NCI-H226 (cell line): ENCODE measurements around the gene EXOSC7.
A peak's percentile ranks its signal among the peaks of the same experiment; 100 is the strongest.

Experiments
- DNase-seq: peaks from one replicate; pipeline ENCODE4 v3.0.0-alpha.2; 2015

Gene EXOSC7

DNA sequence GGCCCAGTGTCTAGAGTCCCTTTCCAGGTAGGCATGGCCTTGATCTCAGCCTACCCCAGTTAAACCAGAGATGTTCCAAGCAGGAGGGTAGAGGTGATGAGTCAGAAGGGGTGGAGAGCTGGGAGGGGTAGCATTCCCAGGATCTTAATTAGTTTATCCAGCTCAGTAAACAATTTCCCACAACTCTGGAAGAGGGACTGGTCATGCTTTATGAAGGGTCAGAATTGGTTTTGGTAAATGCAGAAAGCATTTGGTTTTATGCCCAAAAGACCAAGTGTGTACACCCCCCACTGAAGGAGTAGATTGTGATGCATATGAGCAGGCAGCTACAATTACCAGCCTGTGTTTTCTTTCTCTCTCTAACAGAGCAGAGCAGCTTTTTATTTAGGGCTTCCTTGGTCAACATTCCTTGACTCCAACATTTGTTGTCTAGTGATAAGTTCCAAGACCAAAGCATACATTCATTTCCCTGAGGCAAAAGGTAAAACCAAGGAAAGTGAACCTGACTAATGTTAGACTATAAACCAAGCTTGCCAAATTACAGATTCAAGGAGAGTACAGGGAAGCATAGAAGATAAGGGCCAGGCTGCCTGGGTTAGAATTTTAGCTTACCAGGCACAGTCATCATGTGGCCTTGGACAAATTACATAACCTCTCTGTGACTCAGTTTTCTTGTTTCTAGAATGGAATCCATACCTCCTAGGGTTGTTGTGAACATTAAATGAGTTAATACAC lies 17.6 kb downstream of the EXOSC7 start:
- DNase-seq, result peak; percentile 80

DNA sequence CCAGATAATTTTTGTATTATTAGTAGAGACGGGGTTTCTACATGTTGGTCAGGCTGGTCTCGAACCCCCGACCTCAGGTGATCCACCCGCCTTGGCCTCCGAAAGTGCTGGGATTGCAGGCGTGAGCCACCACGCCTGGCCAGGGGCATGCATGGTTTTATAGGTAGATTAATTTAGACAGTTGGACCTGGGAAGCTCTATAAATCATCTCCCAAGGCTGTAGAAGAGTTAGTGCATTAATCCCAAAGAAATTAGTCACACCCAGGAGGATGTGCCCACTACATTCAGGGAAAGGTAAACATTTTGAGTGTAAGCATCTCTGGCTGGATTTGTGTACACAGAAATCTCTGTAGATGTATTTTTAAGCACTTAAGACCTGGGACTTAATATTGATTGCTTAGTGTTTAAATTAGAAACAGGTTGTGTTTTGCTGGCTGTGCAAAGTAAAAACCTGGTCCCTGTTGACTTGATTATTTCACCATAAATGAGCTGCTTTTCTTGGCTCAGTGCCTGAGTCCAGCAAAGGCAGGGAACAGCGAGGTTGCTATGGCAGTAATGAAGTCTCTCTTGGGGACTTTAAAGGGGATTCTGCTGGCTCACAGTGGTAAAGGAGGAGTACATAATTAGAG lies 19.2 kb downstream of the EXOSC7 start:
- no peak for DNase-seq

DNA sequence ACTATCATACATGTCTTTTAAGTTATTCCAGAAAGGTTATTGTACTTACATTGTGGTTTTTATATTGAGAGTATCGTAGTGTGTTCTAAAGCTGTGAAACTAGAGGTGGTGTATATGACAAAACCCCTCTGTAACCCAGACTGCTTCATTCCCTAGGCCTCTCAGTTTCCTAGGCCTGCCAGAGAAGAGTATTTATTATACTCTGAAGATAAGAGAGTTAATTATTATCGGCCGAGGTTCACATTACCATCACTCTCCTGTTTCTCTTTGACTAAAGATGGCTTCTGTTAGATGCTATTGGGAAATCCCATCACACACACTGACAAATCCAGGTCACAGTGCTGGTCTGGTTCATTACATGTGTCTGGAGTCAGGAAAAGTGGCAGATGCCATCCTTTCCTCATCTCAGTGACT lies 20.5 kb downstream of the EXOSC7 start:
- DNase-seq, result no peak

DNA sequence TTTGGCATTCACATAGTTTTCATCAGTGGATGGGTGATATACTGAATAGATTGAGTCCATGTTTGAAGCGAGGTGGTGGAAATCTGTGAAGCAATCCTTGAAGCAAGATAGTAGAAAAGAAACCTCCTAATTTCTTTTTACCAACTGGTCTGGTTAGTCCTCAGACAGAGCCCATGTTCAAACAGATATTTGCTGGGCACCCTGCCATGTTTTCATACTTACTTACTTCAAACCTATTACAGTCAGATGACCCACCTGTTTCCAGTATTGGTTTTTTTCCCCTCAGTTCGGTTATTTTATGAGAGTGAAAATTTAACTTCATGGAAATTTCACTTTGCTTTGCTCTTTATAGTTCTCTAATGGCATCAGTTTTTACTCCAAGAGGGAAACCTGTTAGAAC lies 23.7 kb downstream of the EXOSC7 start:
- no peak for DNase-seq

DNA sequence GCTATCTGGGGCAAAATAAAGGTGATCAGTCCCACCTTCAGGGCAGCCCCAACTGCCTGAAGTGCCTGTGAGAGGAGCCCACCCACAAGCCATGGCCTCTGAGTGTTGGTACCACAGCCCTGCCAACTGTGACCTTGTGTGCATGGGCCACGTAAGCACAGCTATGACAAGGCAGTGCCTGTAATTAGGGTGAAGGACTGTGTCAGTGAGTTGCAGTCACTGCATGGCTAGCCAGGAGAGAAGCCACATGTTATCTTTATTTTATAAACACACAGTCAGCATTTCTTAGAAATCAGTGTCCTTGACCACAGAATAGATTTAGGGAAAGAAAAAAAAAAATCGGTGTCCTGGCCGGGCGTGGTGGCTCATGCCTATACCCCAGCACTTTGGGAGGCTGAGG lies 24.8 kb downstream of the EXOSC7 start:
- DNase-seq, result no peak

DNA sequence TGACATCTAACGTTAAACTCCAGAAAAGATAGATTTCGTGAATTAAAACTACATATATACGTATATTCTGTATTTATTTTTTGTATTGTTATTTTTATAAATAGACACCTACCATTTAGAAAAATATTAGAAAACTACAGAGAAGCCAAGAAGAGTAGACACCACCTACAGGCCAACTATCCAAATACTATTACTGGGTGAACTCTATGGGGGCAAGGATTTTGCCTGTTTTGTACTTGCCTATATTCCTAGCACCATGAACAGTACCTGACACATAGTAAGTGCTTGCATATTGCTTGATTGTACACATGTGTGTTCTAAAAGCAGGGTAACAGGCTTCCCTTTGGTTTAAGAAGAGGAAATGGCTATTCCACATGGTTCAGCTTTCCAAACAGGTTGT lies 25.7 kb downstream of the EXOSC7 start:
- no peak for DNase-seq

DNA sequence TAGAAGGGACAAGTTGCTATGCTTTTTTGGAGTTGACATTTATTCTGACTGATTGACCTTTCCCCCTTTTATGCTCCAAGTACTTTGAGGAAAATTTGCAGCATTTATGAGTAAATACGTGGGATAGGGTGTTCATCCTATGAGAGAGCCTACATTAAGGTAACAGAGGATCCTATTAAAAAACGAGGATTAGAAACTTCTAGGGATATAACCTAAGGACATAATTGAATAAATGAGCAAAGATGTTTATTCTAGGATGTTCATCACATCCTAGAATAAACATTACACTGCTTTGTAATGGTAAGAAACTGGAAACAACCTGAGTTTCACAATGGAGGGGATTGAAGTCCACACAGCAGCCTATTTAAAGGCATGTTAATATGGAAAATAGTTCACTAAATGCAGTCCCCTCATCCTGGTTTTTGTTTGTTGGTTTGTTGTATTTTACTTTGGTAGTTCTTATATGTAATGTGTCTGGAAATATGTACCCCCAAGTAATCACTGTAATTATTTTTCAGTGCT lies 26.2 kb downstream of the EXOSC7 start:
- no peak for DNase-seq

DNA sequence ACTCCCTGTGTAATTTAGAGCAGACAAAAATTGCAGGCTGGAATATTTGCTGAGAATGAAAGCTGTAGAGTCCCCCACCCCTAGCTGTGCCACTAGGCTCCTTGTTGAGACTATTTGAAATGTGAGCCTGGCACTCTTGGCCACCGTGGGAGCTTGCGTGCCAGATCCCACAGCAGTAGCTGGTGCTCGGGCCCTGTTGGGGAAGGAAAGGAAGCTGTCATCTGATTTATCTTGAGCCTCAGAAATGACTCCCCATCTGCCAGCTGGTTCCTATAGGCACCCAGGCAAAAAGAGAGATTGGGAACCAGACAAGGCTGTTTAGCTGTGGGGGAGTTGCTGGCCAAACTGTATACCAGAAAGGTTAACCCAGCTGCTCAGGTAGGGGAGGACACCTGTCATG lies 26.7 kb downstream of the EXOSC7 start:
- DNase-seq, result no peak

DNA sequence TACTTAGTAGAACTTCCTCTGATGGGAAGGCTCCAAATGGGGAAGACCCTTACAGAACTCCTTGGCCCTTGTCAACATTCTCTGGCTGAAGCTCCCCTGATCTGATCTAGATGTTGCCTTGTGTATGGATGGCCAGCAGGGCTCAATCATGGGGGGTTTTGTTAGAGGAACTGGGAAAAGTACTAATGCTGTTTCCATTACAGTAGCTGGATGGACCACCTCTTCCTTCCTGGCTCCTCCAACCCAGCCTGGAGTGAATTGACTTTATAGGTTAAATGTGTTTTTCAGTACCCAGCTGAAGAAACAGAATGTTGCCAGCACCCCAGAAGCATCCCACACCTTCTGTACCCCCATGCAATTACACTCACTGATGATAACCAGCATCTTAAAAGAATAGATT lies 27.4 kb downstream of the EXOSC7 start:
- DNase-seq, result no peak

DNA sequence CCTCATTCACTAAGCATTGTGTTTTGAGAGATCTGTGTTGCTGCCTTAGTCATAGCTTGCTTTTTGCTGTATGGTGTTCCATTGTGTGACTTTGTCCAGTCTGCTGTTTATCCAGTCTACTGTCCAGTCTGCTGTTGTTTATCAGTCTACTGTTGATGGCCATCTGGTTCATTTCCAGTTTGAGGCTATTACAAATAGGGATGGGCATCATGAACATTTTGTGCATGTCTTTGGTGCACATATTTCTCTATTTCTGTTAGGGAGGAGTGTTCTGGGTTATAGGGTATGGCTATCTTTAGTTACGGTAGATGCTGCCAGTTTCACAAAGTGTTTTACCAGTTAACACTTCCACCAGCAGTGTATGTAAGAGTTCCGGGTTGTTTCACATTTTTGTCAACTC lies 27.8 kb downstream of the EXOSC7 start:
- DNase-seq, result no peak

DNA sequence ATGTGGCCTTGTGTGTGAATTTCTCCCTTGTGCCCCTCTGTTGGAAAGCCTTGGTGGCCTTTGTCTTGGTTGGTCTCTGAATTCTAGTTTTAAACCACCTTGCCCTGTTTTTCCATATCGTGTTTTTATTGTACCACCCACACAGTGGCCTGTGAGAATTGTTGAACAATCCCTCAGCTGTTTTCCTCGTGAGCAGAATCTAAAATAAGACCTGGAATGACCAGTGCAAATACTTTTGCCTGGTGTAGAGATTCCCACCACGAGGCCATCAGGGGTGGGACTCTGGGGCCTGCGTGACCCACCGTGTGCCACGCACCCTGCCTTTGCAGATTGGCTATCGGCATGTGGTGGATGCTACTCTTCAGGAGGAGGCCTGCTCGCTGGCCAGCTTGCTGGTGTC lies 31.0 kb downstream of the EXOSC7 start:
- no peak for DNase-seq

DNA sequence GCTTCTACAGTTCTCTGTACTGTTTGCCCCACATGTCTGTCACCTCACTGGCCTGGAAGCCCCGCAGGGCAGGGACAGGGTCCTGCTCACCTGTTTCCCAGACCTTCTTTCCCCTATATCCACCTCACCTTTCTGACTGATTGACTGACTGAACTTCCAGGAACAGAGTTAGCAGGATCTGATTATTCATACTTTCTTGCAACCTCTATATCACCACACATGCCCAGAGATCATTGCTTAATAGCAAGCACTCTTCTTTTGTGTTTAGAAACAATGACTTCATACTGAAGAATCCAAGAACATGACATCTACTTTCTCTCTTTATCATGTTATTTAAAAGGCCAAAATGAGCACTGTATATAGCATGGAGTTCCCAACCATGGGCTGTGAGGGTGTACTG lies 32.1 kb downstream of the EXOSC7 start:
- DNase-seq, result peak; percentile 50

DNA sequence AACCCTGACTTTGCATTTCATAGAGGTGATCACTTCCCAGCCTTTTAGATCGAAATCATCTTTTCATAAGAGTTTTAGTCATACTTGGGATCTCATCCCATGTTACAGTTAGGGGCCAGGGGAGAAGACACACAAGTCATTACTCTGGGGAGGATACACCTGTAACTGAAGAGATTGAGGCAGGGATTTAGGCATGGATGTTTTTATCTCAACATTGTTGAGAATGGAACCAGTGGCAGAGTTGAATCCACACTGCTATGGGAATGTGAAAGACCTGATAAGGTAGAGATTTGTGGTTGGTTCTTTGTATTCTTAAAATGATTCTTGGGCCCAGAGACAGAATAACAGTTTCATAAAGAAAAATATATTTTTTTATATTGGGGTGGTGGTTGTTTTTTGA lies 33.8 kb downstream of the EXOSC7 start:
- DNase-seq, result no peak

DNA sequence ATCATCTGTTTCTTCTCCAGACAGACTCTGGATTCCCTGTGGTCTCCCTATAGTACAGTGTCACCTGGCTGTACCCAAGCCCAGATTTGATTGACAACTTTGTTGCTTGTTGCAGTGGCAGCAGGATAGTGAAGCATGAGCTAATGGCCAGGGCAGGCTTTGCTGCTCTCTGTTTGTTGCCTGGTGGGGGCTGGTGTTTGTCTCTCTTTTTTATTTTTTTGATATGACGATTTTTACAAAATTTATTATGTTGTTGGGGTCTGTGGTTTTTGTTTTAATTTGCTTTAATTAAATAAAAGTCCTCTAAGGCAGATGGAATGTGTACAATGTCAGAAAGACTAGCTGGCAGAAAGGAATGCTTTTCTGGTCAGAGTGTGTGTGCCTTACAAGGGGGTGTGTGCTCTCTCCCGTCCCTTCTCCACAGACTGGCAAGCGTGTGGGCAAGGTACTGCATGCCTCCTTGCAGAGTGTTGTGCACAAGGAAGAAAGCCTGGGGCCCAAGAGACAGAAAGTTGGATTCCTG lies 34.8 kb downstream of the EXOSC7 start:
- peak; percentile 64 for DNase-seq

DNA sequence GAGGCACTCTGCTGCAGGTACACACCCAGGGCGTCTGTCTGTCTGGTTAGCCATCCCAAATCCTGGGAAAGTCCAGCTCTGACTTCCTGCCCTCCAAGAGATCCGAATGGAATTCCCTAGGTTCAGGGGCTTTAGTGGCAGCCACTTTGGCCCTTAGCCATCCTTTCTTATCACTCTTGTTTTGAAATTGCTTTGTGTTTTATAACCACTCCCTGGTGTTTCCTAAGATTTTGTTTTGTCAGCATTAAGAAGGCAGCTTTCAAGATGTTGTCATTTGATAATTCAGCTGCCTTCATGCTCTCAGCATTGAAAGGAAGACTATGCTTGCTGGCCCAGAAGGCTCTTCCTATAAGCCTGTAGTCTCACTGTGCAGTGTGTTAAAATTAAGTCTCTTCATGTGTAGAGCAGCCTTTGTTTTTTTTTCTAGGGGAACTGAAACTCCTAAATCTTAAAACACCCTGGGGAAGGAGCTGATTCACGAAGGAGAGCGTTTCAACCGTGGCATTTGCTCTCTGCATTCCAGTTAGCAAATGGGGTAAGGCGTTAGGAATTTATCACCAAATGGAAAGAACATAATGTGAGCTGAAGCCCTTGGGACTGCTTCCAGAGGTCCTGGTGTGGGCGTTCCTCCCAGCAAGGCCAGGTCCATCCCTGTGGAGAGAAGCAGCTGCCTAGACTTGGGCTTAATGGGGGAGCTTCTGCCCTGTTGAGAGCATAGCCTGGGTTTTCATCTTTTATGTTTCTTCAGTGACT lies 35.9 kb downstream of the EXOSC7 start:
- DNase-seq, result peak; percentile 79

DNA sequence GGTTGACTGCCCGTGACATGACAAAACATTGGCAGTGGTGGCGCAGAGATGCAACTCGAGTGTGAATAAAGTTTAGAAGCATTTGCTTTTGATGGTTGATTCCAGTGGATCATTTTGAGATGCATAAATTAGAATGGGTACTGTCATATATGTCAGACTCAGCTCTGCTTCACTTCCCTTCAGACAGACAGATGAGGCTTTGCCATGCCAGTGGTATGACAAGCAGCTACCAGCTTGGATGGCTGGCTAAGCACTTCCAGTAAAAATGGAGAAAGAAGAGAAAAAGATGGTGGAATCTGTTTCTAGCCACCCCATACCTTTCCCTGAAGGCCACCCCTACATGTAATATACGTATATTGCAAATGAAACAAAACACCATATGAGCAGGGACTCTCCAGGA lies 36.5 kb downstream of the EXOSC7 start:
- no peak for DNase-seq

DNA sequence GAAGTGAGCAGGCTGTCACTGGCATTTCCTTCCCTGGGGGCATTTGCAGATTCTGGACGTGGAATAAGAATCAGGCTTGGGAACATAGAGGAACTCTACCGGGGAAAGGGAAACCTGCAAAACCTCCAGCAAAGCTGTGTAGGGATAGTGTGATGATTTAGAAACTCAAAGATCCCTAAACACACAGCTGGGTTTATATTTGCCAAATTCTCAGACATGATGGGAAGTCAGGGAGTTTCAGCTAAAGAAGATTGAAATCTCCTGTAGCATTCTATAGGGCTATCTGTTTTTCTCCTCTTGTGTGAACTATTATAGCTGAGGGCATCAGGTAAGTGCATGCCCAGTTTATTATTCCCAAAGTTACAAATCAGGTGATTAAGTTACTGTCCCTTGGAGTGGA lies 40.9 kb downstream of the EXOSC7 start:
- no peak for DNase-seq

DNA sequence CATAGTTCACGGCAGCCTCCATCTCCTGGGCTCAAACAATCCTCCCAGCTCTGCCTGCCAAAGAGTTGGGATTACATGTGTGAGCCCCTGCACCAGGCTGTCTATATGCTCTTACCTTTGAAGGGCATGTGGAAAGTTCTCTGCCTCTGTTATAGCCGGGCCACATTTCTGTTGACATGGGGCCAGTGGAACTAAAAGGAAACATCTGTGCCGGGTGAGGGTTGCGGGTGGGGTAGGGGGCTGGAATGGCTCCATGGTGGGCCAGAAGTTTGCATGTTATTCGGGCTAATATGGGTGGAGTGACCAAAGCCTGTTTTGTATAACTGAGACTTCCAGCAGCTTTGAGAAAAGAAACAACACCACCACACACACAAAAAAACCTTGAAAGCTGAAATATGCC lies 41.8 kb downstream of the EXOSC7 start:
- no peak for DNase-seq

DNA sequence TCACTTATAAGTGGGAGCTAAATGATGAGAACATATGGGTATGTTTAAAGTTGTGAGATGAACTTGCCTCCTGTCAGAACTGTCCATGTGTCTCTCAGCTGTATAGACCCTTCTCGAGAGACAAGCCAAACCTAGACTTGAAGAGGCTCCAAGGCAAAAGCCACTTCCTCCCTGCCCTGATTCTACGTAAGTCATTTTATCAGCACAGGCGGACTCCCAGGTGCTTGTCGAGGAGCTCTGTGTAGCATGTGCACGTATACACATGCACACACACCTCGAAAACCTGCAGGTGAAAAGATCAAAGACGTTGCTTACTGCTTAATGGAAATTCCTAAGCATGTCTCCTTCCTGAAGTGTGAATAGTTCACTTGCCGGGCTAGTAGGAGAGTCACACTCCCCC lies 44.5 kb downstream of the EXOSC7 start:
- no peak for DNase-seq

DNA sequence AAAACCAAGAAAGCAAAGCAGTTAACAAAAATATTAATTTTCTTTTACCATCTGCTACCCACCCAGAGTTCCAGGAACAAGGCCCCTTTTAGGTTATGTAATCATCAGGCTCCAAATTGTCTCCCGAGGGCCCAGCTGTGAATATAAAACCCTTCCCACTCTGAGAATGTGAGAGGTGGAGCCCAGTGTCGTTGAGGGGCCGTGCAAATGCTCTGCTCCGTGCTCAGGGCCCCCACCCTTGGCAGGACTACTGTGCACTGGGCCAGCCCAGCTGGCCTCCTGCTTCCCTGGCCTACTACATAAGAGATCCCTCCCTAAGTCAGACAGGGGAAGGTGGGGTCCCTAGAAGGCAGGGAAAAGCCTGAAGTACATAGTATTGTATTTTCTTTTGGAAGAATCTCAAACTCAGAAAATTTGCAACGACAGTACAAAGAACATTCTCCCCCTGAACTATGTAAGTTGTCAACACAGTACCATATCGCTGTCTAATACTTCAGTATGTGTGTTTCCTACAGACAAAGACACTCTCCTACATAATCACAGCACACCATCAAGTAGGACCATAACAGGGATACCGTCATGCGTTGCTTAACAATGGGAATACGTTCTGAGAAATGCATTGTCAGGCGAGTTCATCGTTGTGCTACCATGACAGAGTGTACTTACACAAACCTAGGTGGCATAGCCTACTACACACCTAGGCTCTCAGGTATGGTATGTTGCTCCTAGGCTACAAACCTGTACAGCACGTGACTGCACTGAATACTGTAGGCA lies 45.7 kb downstream of the EXOSC7 start:
- no peak for DNase-seq

DNA sequence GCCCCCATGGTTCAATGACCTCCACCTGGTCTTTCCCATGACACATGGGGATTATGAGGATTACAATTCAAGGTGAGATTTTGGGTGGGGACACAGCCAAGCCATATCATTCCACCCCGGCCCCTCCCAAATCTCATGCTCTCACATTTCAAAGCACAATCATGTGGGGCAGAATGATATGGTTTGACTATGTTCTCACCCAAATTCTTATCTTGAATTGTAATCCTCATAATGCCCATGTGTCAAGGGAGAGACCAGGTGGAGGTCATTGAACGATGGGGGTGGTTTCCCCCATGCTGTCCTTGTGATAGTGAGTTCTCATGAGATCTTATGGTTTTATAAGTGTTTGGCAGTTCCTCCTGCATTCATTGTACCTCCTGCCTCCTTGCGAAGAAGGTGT lies 47.6 kb downstream of the EXOSC7 start:
- DNase-seq, result no peak

DNA sequence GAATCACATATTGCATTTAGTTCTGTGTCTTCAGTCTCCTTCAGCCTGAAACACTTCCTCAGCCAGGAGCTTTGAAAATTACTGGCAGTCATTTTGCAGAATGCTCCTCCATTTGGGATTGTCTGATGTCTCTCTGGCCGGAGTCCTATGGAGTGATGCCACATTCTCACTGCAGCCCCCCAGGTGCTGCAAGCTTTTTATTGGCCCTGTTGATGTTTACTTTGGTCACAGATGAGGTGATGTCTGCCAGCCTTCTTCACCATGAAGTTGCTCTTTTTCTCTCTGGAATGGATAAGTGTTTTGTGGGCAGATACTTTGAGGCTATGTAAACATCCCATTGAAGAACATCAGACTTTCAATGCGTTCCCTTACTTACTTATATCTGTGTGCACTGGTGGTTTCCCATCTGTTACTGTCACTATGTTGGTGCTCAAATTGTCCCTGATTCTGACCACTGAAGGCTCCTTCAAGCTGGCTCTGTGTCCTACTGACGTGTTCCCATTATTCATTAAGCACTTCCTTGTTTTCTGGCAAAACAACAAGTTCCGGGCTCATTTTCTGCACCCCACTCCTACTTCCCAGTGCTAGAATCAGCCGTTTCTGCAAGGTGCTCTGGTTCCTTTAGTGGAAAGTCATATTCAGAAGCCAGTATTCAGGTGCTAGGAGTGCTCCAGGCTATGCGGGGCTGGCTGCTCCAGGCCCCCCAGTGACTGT lies 48.7 kb downstream of the EXOSC7 start:
- no peak for DNase-seq
